ENCODE data around the gene PLCE1.

The PLCE1 gene

GRCh38 chr10:94027197-94027596 lies 33.5 kb downstream of the PLCE1 start:
- Histone ChIP-seq H3K9me3 (ENCODE audit: control insufficient read depth, low read depth, low read length) (peaks cover 20% of the 10 kb centered on the region), H3K27me3 (ENCODE audit: control insufficient read depth, insufficient read depth, low read length) (no peaks in the 10 kb centered on the region), H3K4me3 (ENCODE audit: low read length) (no peak overlapping the region), H3K27ac (ENCODE audit: low read length) (no peak overlapping the region), H3K4me1 (ENCODE audit: control insufficient read depth, low read depth, low read length) (no peaks in the 10 kb centered on the region), H3K9ac (ENCODE audit: low read length) (no peak overlapping the region), H3K36me3 (ENCODE audit: control insufficient read depth, low read depth, low read length) (no peaks in the 10 kb centered on the region)

GRCh38 chr10:94029955-94030354 lies 36.2 kb downstream of the PLCE1 start:
- Histone ChIP-seq H3K27me3 (ENCODE audit: control insufficient read depth, insufficient read depth, low read length) (no peaks in the 10 kb centered on the region), H3K9ac (ENCODE audit: low read length) (no peak overlapping the region), H3K27ac (ENCODE audit: low read length) (no peak overlapping the region), H3K4me1 (ENCODE audit: control insufficient read depth, low read depth, low read length) (no peaks in the 10 kb centered on the region), H3K9me3 (ENCODE audit: control insufficient read depth, low read depth, low read length) (peaks cover 20% of the 10 kb centered on the region), H3K4me3 (ENCODE audit: low read length) (no peak overlapping the region), H3K36me3 (ENCODE audit: control insufficient read depth, low read depth, low read length) (no peaks in the 10 kb centered on the region)

GRCh38 chr10:94035982-94036765 lies 42.4 kb downstream of the PLCE1 start:
- no peaks in the 10 kb centered on the region for H3K9me3 ChIP-seq (ENCODE audit: control insufficient read depth, low read depth, low read length)
- H3K27ac ChIP-seq (ENCODE audit: low read length), result no peak overlapping the region
- H3K27me3 ChIP-seq (ENCODE audit: control insufficient read depth, insufficient read depth, low read length), result no peaks in the 10 kb centered on the region
- no peaks in the 10 kb centered on the region for H3K4me1 ChIP-seq (ENCODE audit: control insufficient read depth, low read depth, low read length)
- H3K36me3 ChIP-seq (ENCODE audit: control insufficient read depth, low read depth, low read length), result no peaks in the 10 kb centered on the region
- H3K9ac ChIP-seq (ENCODE audit: low read length), result no peak overlapping the region
- no peak overlapping the region for H3K4me3 ChIP-seq (ENCODE audit: low read length)

GRCh38 chr10:94036766-94037033 lies 43.0 kb downstream of the PLCE1 start:
- Histone ChIP-seq H3K27me3 (ENCODE audit: control insufficient read depth, insufficient read depth, low read length) (no peaks in the 10 kb centered on the region), H3K4me1 (ENCODE audit: control insufficient read depth, low read depth, low read length) (no peaks in the 10 kb centered on the region), H3K4me3 (ENCODE audit: low read length) (no peak overlapping the region), H3K27ac (ENCODE audit: low read length) (no peak overlapping the region), H3K36me3 (ENCODE audit: control insufficient read depth, low read depth, low read length) (no peaks in the 10 kb centered on the region), H3K9ac (ENCODE audit: low read length) (no peak overlapping the region), H3K9me3 (ENCODE audit: control insufficient read depth, low read depth, low read length) (no peaks in the 10 kb centered on the region)

GRCh38 chr10:94037286-94037685 lies 43.6 kb downstream of the PLCE1 start:
- no peak overlapping the region for H3K27ac ChIP-seq (ENCODE audit: low read length)
- no peaks in the 10 kb centered on the region for H3K27me3 ChIP-seq (ENCODE audit: control insufficient read depth, insufficient read depth, low read length)
- H3K9me3 ChIP-seq (ENCODE audit: control insufficient read depth, low read depth, low read length), result no peaks in the 10 kb centered on the region
- H3K36me3 ChIP-seq (ENCODE audit: control insufficient read depth, low read depth, low read length), result no peaks in the 10 kb centered on the region
- H3K4me1 ChIP-seq (ENCODE audit: control insufficient read depth, low read depth, low read length), result no peaks in the 10 kb centered on the region
- no peak overlapping the region for H3K9ac ChIP-seq (ENCODE audit: low read length)
- H3K4me3 ChIP-seq (ENCODE audit: low read length), result no peak overlapping the region

- no peaks in the 10 kb centered on the region for H3K36me3 ChIP-seq (ENCODE audit: control insufficient read depth, low read depth, low read length)
- no peaks in the 10 kb centered on the region for H3K27me3 ChIP-seq (ENCODE audit: control insufficient read depth, insufficient read depth, low read length)
- no peaks in the 10 kb centered on the region for H3K9me3 ChIP-seq (ENCODE audit: control insufficient read depth, low read depth, low read length)
- no peaks in the 10 kb centered on the region for H3K4me1 ChIP-seq (ENCODE audit: control insufficient read depth, low read depth, low read length)
- H3K27ac ChIP-seq (ENCODE audit: low read length), result no peak overlapping the region
- no peak overlapping the region for H3K9ac ChIP-seq (ENCODE audit: low read length)
- H3K4me3 ChIP-seq (ENCODE audit: low read length), result no peak overlapping the region
Measured at GRCh38 chr10:94038024-94038423, 44.3 kb downstream of the PLCE1 start.

- Histone ChIP-seq H3K27ac (ENCODE audit: low read length) (no peak overlapping the region), H3K4me1 (ENCODE audit: control insufficient read depth, low read depth, low read length) (peaks cover under 1% of the 10 kb centered on the region), H3K27me3 (ENCODE audit: control insufficient read depth, insufficient read depth, low read length) (no peaks in the 10 kb centered on the region), H3K9me3 (ENCODE audit: control insufficient read depth, low read depth, low read length) (no peaks in the 10 kb centered on the region), H3K9ac (ENCODE audit: low read length) (no peak overlapping the region), H3K36me3 (ENCODE audit: control insufficient read depth, low read depth, low read length) (no peaks in the 10 kb centered on the region), H3K4me3 (ENCODE audit: low read length) (no peak overlapping the region)
Measured at GRCh38 chr10:94041206-94041605, 47.5 kb downstream of the PLCE1 start.

- Histone ChIP-seq H3K4me1 (ENCODE audit: control insufficient read depth, low read depth, low read length) (peaks cover 3% of the 10 kb centered on the region), H3K27ac (ENCODE audit: low read length) (no peak overlapping the region), H3K4me3 (ENCODE audit: low read length) (no peak overlapping the region), H3K27me3 (ENCODE audit: control insufficient read depth, insufficient read depth, low read length) (no peaks in the 10 kb centered on the region), H3K9ac (ENCODE audit: low read length) (no peak overlapping the region), H3K9me3 (ENCODE audit: control insufficient read depth, low read depth, low read length) (no peaks in the 10 kb centered on the region), H3K36me3 (ENCODE audit: control insufficient read depth, low read depth, low read length) (no peaks in the 10 kb centered on the region)
Measured at GRCh38 chr10:94042001-94042833, 48.5 kb downstream of the PLCE1 start.

GRCh38 chr10:94042834-94043175 lies 49.1 kb downstream of the PLCE1 start:
- Histone ChIP-seq H3K9ac (ENCODE audit: low read length) (no peak overlapping the region), H3K27ac (ENCODE audit: low read length) (no peak overlapping the region), H3K4me3 (ENCODE audit: low read length) (no peak overlapping the region), H3K27me3 (ENCODE audit: control insufficient read depth, insufficient read depth, low read length) (no peaks in the 10 kb centered on the region), H3K36me3 (ENCODE audit: control insufficient read depth, low read depth, low read length) (no peaks in the 10 kb centered on the region), H3K9me3 (ENCODE audit: control insufficient read depth, low read depth, low read length) (no peaks in the 10 kb centered on the region), H3K4me1 (ENCODE audit: control insufficient read depth, low read depth, low read length) (peaks cover 3% of the 10 kb centered on the region)

Data from iPS-18a (cell line).